ENCODE results near the gene XRN2. TPM values are rescaled to one million over a fixed set of nuclear protein-coding genes. Genes with fewer than 3 reads are reported as not detected.

The XRN2 gene
- total and polyA plus RNA-seq, 8 donors, result 12.5 to 66.8 (median 27.7) TPM

DNA sequence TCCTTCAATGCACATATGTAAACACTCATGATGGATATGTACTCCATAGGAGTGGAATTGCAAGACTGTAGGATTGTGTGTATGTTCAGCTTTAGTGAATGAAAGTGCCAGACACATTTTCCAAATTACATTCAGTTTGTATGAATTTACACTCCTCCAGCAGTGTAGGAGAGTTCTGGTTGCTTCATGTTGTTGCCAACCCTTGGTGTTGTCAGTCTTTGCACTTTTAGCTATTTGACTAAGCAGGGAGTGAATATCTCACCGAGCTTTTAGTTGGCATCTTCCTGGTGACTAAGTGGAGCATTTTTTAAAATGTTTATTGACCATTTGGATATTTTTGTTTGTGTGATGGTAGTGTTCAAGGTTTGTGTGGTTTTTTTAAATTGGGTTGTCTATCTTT lies 70.3 kb downstream of the XRN2 start:
- 64 to 92% (median 73%) methylated on average over 1 of the region's 1 CpG for WGBS, 5 donors
- intact Hi-C loops (cut with DNase I; ENCODE audit: low total_unique reads), result no loop called here

DNA sequence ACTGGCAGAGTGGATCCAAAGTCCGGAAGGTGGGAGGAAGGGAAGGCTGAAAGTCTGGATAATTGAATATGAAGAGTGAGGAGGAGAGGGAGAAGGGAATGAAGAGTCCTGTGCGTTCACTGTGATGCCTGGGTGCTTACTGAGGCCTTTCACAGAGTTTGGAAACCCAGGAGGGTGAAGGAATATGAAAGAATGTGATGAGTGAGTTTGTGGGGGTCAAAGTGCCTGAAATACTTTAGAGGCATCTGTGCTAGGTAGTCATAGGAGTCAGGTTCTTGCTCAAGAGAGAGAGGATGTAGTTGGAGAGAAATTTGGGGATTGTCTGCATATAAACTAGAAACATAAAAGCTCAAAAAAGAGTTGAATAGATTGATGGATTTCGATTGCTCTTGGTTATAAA lies 73.5 kb downstream of the XRN2 start:
- H3K27me3 ChIP-seq, result no peaks in the 10 kb centered on the region
- intact Hi-C loops (cut with DNase I; ENCODE audit: low total_unique reads), result no loop called here
- 93 to 98% (median 96%) methylated on average over 3 of the region's 3 CpGs for WGBS, 5 donors
- peaks cover 3 to 52% (median 48%) of the 10 kb centered on the region in 4 donors for H3K36me3 ChIP-seq
- H3K9me3 ChIP-seq, result no peaks in the 10 kb centered on the region
- H3K27ac ChIP-seq, result no peak overlapping the region
- DNase-seq, result no peak
- no peak overlapping the region for H3K4me3 ChIP-seq
- peaks cover 0 to 8% (median under 1%) of the 10 kb centered on the region in 4 donors for H3K4me1 ChIP-seq
- TF ChIP-seq POLR2A (IDR thresholded peaks at IDR 0.05), result no peak
- TF ChIP-seq, protein P1, sequence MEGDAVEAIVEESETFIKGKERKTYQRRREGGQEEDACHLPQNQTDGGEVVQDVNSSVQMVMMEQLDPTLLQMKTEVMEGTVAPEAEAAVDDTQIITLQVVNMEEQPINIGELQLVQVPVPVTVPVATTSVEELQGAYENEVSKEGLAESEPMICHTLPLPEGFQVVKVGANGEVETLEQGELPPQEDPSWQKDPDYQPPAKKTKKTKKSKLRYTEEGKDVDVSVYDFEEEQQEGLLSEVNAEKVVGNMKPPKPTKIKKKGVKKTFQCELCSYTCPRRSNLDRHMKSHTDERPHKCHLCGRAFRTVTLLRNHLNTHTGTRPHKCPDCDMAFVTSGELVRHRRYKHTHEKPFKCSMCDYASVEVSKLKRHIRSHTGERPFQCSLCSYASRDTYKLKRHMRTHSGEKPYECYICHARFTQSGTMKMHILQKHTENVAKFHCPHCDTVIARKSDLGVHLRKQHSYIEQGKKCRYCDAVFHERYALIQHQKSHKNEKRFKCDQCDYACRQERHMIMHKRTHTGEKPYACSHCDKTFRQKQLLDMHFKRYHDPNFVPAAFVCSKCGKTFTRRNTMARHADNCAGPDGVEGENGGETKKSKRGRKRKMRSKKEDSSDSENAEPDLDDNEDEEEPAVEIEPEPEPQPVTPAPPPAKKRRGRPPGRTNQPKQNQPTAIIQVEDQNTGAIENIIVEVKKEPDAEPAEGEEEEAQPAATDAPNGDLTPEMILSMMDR (IDR thresholded peaks at IDR 0.05), result no peak
- TF ChIP-seq EP300 (IDR thresholded peaks at IDR 0.05), result no peak
- TF ChIP-seq POLR2AphosphoS5 (IDR thresholded peaks at IDR 0.05), result no peak

More for the DNA sequence above, 70.3 kb downstream of the XRN2 start:
- no peak for DNase-seq
- Histone ChIP-seq H3K4me1 (peaks cover 0 to 10% (median 4%) of the 10 kb centered on the region in 4 donors), H3K4me3 (no peak overlapping the region), H3K9me3 (no peaks in the 10 kb centered on the region), H3K27ac (no peak overlapping the region), H3K27me3 (no peaks in the 10 kb centered on the region), H3K36me3 (peaks cover under 1 to 55% (median 47%) of the 10 kb centered on the region in 4 donors)
- TF ChIP-seq POLR2A (IDR thresholded peaks at IDR 0.05) (no peak), POLR2AphosphoS5 (IDR thresholded peaks at IDR 0.05) (no peak), EP300 (IDR thresholded peaks at IDR 0.05) (no peak)
- TF ChIP-seq, protein P1 (IDR thresholded peaks at IDR 0.05), result no peak

DNA sequence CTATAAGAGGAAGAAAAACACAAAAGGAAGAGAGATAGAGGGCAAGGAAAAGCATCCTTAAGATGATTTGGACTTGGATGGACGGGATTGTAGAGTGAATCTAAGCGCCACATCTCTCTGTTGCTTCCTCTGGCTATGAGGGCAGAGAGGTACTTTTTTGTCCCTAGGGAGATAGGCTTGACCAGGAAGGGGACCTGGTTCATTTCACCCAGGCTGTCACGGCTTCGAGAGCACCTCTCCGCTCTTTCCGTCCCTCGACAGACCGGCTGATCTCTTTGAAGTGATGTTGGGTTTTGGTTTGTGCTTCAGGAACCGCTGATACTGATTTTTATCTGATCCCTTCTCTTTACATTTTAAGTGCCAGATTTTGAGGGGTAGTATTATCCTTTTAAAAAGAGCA lies 74.6 kb downstream of the XRN2 start:
- WGBS, 5 donors, result 93 to 98% (median 94%) methylated on average over 9 of the region's 9 CpGs
- TF ChIP-seq, protein P1 (IDR thresholded peaks at IDR 0.05), result no peak
- no peak for TF ChIP-seq POLR2AphosphoS5 (IDR thresholded peaks at IDR 0.05)
- no peak for TF ChIP-seq EP300 (IDR thresholded peaks at IDR 0.05)
- no peak for TF ChIP-seq POLR2A (IDR thresholded peaks at IDR 0.05)

DNA sequence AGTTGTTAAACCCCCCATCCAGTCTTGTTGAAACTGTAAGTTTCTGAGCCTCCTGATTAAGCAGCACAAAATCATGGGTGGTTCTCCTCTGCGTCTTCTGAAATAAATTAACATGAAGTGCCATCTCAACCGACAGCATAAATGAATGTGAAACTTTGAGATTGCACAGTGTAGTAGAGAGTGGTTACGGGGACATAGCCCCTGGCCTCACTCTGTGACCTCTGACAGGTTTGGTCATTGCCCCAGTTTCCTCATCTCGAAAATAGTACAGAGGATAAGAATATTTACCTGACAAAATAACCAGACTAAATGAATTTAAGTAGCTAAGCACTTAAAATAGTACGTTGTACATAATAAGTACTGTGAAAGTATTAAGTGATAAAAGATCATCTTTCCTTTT lies 75.1 kb downstream of the XRN2 start:
- H3K27me3 ChIP-seq, result no peaks in the 10 kb centered on the region
- no peaks in the 10 kb centered on the region for H3K9me3 ChIP-seq
- H3K4me1 ChIP-seq, result no peaks in the 10 kb centered on the region
- H3K27ac ChIP-seq, result no peak overlapping the region
- 91 to 94% (median 93%) methylated on average over 5 of the region's 5 CpGs for WGBS, 5 donors
- intact Hi-C loops (cut with DNase I; ENCODE audit: low total_unique reads), result no loop called here
- H3K36me3 ChIP-seq, result peaks cover 11 to 65% (median 54%) of the 10 kb centered on the region in 4 donors
- TF ChIP-seq, protein P1 (IDR thresholded peaks at IDR 0.05), result no peak
- no peak for TF ChIP-seq POLR2AphosphoS5 (IDR thresholded peaks at IDR 0.05)
- no peak overlapping the region for H3K4me3 ChIP-seq
- DNase-seq, result no peak

More for the DNA sequence above, 74.6 kb downstream of the XRN2 start:
- no peak overlapping the region for H3K4me3 ChIP-seq
- no peaks in the 10 kb centered on the region for H3K27me3 ChIP-seq
- DNase-seq, result no peak
- peaks cover 10 to 59% (median 54%) of the 10 kb centered on the region in 4 donors for H3K36me3 ChIP-seq
- H3K4me1 ChIP-seq, result no peaks in the 10 kb centered on the region
- intact Hi-C loops (cut with DNase I; ENCODE audit: low total_unique reads), result no loop called here
- no peaks in the 10 kb centered on the region for H3K9me3 ChIP-seq
- H3K27ac ChIP-seq, result no peak overlapping the region

Measured in stomach (tissue), 9 donors.